GM21737 (cell line): ENCODE measurements around the gene LIN37.
"Not testable (repeated sequence)": the region's sequence is repeated elsewhere in the genome, so short reads cannot be mapped to it uniquely, and the experiment has no call there.

Source experiments
- ATAC-seq: cut with Tn5 transposase; IDR thresholded peaks from one replicate; pipeline ENCODE4 v1.9.1; 2021; ENCODE audit warnings: mild to moderate bottlenecking, moderate library complexity; ENCODE audit not compliant: unreplicated experiment

Gene LIN37

DNA sequence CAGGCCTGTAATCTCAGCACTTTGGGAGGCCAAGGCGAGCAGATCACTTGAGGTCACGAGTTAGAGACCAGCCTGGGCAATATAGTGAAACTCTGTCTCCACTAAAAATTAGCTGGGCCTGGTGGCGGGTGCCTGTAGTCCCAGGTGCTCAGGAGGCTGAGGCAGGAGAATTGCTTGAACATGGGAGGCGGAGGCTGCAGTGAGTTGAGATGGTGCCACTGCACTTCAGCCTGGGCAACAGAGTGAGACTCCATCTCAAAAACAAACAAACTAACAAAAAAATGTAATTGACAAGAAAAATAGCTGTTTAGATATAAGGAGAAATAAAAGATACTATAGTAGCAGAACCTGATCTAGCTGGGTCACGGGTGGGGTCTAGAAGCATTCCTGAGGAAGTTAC is 24.0 kb downstream of the LIN37 start:
- not testable (repeated sequence) for ATAC-seq

DNA sequence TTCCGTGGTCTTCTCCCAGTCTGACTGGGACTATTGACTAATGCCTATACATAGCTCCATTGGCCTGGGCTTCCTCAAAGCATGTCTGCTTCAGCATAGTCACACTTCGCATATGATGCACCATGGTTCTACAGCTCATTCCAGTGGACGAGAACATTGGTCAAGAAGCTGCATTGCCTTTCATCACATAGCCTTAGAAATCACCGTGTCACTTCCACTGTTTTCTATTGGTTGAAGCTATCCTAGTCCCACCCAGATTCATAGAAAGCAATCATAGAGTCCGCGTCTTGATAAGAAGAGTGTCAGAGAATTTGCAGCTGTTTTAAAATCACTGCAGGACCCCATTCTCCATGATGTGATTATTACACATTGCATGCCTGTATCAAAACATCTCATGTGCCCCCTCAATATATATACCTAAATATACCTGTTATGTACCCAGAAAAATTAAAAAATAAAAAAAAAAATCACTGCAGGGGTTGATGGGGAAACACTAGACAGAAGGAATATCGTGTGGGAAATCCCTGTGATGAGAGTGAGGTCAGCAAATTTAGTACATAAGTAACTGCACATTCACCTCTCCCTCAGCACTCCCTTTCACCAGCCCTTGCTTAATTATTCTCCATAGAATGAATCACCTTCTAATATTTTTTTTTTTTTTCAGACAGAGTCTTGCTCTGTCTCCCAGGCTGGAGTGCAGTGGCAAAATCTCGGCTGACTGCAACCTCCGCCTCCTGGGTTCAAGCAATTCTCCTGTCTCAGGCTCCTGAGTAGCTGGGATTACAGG is 24.8 kb downstream of the LIN37 start:
- no peak for ATAC-seq

DNA sequence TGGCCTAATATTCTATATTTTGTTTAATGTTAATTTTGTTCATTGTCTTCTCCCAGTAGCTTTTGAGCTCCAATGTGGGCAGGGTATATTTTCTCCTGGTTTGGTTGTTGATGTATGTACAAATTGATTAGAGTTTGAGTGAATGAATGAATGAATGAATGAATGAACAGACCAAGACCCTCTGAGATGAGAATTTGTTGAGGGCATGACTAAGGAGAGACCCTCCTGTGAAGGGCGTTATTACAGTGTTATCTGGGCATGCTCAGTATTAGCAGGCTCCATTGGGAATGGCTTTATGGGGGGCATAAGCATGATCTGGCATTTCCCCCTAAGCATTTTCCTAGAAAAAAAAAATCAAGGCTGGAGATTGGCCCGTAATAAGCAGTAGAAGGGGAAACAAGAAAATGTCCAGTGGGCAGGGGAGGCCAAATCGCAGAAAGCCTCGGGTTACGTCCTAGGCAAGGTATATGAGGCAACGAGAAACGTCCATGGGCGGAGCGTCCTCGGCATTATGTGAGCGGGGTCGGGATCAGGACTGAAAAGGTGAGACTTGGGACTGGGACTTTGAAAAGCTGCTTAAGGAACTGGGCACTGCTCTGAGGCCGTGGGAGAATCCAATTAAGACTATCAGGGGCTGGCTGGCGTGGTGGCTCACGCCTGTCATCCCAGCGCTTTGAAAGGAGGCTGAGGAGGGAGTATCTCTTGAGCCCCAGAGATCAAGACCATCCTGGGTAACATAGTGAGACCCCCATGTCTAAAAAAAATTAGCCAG is 26.1 kb downstream of the LIN37 start:
- ATAC-seq = no peak

DNA sequence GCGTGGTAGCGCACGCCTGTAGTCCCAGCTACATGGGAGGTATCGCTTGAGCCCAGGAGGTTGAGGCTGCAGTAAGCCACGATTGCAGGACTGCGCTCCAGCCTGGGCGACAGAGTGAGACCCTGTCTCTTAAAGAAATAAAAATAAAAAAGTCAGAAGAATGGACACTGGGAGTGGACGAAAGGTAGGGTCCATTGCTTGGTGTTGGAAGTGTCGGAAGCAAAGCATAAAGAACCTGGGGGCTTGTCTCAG is 26.6 kb downstream of the LIN37 start:
- ATAC-seq = no peak

DNA sequence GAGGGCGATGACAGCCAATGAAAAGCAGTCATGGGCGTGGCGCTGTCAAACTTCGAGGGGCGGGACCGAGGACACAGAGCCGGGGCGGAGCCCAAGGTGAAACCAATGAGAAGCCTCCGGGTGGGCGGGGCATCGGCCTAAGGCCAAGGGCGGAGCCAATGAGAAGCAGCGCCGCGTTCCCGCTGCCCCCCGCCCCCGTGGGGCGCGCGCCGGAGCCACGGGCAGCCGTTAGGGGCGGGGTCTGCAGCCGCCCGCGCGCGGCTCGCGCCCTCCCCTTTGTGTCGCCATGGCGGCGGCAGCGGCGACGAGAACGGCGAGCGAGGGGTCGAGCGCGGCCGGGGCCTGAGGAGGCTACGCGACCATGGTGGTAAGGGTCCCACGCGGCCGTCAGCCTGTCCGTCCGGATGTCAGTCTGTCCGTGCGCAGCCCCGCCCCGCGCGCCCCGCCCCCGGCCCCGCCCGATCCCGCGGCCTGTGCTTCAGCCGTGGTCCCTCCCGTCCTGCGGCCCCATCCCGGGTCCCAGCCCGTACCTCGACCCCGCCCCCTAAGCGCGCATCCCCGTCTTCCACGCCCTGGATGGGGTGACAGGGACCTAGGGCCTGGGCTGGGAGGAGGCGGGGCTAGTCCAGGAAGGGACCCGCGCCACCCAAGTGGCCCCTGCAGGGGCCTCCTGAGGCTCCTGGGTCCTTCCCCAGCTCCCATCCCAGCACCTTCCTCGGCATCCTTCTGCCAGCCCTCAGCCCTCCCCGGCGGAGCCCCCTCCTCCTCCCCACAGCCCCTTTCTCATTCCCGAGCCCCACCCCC is 27.1 kb downstream of the LIN37 start, which contains the start of gene ARHGAP33:
Gene ARHGAP33 (plus strand): TSS at position 267 of the 804 bp plus-strand sequence. CDS start 95 bp downstream, at position 362.
- peak; percentile 94 for ATAC-seq

DNA sequence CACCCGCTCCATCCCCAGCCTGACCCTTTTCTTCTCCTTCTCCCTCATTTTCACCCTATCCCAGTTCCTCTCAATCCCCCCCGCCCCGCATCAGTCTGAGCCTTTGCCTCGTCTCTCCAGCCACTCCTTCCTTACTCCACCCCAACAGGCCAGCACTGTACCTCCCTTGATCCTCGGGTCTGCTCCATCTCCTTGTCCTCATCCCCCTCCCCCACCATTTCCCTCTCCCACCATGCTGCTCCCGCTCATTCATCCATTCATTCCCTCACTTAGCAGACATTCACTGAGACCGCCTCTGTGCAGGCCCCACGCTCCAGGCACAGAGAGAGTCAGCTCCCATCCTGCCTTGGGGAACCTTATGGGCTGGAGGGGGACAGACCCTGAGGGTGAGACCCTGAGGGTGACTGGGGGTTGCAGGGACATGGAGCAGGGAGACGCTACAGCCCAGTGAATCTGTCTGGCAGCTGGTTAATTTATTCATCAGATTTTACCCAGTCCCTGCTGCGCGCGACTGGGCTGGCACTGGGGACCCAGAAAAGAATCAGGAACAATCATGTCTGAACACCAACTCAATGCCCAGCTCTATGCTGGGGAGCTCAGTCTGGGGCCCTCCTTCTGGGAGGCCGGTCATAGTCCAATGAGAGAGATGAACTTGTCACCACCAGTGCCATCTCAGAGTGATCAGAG is 27.9 kb downstream of the LIN37 start:
- no peak for ATAC-seq

DNA sequence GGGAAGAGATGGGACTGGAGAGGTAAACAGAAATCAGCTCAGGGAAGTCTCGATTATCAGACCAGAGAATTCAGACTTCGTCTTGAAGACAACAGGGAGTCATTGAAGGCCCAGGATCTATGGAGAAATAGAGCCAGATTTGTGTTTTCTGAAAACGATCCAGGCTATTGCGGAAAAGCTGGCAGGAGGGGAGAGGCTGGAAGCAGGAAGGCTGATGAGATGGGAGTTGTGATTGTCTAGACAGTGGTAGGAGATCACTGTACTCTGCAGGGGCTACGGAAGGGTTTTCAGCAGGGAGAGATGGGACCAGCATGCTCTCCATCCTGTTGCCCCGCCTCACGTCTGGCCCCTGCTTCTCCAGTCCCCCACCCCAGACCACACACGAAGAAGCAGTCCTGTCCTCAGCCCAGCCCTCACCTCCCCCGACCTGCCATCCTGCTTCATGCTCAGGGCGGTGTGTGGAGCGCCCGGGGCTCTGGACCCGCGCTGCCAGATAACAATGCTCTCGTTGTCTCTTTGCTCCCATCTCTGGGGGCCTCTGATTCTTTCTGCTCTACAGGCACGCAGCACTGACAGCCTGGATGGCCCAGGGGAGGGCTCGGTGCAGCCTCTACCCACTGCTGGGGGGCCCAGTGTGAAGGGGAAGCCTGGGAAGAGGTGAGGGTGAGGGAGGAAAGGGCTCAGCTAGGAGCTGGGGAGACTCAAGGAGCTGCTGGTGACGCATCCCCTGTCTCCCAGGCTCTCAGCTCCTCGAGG is 28.9 kb downstream of the LIN37 start:
- no peak for ATAC-seq

DNA sequence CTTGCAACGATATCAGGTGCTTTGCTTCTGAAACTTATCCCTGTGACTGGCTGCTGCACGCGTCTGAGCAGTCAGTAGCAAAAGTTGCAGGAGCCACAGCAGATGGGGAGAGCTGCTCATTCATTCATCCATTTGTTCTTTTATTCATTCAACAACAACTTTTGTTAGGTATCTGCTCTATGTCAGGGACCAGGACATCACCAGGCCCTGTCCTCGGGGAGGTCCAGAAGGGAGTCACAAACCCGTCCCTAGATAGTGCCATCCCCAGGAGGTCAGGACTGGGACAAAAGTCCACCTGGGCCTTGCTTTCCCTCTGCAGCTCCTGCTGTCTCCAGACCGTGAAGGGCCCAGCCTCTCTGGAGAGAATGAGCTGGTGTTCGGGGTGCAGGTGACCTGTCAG is 29.6 kb downstream of the LIN37 start:
- no peak for ATAC-seq

DNA sequence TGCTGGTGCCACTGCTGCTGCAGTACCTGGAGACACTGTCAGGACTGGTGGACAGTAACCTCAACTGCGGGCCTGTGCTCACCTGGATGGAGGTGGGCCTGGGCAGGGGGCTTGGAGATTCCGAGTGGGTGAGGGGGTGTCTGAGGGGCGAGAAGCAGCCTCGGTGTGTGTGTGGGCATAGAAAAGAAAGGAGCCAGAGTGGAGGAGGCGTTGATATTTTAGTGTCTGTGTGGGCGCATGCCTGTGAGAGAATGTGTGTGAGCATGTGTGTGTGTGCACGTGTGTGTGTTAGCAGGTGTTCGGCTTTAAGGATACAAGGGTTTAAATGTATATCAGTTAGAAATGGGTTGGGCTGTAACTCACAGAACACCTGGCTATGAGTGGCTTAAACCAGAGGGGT is 30.7 kb downstream of the LIN37 start:
- no peak for ATAC-seq

DNA sequence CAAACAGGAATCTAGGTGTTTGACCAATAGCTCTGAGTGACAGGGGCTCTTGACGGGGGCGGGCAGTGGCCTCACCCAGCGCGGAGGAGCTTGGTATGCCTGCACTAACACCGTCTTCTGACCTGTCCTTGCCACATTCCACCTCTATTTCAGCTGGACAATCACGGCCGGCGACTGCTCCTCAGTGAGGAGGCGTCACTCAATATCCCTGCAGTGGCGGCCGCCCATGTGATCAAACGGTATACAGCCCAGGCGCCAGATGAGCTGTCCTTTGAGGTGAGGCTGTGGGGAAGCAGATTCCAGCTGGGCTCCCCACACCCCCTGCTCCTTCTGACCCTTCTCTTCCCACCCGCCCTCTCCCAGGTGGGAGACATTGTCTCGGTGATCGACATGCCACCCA is 31.7 kb downstream of the LIN37 start:
- no peak for ATAC-seq

DNA sequence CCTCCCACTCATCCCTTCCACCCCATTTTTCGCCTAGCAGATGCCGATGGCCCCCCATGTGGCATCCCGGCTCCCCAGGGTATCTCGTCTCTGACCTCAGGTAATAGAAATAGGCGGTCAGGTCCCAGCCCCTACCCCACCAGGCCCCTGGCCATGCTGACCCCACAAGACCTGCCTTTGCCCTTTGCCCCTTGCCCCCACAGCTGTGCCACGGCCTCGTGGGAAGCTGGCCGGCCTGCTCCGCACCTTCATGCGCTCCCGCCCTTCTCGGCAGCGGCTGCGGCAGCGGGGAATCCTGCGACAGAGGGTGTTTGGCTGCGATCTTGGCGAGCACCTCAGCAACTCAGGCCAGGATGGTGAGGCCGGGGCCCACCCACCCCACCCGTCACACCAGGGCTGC is 32.3 kb downstream of the LIN37 start:
- no peak for ATAC-seq

DNA sequence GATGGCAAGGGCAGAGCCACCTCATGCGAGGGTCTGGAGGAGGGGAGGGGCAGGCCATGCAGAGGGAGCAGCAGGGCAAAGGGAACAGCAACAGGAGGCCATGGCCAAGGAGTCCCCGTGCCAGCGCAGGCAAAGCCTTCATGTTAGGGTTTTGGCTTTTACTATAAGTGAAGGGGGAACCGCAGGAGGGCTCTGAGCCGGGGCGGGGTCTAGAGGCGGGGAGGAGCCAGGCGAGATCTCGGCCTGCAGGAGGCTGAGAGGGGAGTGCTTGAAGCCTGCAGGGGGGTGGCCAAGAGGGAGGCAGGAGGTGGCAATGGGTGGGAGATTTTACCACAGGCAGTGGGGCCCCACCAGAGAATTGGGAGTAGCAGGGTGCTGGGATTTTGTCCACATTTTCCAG is 33.3 kb downstream of the LIN37 start:
- no peak for ATAC-seq

DNA sequence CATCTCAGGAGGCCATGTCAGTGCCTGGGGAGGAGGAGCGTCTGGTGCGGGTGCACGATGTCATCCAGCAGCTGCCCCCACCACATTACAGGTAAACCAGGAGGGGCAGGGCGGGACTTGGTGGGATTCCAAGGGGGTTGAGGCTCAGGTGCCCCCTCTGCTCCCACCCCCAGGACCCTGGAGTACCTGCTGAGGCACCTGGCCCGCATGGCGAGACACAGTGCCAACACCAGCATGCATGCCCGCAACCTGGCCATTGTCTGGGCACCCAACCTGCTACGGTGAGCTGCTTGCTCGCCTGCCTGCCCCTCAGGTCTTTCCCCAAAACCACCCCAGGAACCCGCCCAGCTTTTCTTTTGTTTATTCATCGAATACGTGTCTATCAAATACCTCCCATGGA is 34.2 kb downstream of the LIN37 start:
- ATAC-seq = no peak

DNA sequence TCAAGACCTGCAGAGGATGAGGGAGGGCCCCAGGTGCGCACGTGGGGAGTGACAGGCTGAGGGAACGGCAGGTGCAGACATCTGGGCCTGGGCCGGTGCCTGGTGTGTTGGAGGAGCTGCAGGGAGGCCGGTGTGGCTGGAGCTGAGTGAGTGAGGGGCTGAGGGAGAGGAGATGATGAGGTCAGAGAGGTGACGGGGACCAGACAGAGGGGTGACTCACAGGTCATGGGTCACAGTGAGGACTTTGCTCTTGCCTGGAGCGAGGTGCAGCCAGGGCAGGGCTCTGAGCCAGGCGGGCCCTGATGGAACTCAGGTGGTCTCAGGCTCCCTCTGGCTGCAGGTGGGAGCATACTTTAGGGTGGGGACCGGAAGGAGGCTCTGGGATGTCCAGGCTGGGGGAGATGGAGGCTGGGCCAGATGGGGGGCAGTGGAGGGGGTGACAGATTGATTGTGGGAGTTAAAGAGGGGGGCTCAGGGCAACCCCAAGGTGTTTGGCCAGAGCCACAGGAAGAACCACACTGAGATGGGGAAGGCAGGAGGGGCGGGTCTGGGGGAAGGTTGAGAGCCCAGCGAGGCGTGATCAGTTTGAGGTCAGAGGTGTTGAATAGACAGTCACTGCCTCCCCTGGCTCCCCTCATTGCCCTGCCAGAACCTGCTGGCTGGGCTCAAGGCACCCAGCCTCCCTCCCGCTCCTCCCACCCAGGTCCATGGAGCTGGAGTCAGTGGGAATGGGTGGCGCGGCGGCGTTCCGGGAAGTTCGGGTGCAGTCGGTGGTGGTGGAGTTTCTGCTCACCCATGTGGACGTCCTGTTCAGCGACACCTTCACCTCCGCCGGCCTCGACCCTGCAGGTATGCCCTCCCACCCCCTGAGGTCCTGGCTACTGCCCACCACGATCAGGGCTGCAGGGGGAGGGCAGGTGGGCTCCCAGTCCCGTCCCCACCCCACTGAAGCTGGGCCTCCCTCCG is 35.4 kb downstream of the LIN37 start:
- no peak for ATAC-seq

DNA sequence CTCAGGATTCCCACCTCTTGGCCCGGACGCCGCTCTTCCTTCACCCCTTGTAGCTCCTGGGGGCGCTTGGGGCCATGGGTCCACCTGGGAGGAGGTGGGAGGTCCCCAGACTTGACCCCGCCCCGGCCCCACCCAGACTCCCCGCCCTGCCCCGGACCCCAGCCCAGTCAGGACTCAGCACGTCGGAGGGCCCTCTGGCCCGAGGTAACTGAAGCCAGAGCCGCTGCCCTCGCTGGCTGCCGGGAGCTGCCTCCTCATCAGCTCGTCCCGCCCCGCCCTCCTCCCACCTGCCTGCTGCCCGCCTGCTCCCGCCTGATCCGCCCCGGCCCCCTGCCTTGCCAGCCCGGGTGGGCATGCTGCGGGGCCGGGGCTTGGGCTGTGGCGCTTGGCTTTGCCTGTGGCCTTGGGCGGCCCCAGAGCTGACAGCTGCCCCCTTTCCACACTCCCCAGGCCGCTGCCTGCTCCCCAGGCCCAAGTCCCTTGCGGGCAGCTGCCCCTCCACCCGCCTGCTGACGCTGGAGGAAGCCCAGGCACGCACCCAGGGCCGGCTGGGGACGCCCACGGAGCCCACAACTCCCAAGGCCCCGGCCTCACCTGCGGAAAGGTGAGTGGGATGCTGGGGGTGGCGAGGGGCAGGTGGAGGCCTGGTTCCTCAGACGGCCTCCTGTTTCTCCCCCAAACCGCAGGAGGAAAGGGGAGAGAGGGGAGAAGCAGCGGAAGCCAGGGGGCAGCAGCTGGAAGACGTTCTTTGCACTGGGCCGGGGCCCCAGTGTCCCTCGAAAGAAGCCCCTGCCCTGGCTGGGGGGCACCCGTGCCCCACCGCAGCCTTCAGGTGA is 36.3 kb downstream of the LIN37 start:
- no peak for ATAC-seq

DNA sequence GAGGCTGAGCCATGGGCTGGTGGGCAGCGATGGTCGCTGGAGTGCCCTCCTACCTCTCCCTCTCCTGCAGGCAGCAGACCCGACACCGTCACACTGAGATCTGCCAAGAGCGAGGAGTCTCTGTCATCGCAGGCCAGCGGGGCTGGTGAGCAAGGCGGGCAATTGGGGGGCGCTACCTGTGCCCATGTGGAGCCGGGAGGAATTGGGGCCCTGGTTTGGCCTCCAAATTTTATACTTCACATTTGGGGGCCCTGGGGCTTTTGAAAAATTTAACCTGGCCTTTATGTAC is 36.9 kb downstream of the LIN37 start:
- no peak for ATAC-seq

DNA sequence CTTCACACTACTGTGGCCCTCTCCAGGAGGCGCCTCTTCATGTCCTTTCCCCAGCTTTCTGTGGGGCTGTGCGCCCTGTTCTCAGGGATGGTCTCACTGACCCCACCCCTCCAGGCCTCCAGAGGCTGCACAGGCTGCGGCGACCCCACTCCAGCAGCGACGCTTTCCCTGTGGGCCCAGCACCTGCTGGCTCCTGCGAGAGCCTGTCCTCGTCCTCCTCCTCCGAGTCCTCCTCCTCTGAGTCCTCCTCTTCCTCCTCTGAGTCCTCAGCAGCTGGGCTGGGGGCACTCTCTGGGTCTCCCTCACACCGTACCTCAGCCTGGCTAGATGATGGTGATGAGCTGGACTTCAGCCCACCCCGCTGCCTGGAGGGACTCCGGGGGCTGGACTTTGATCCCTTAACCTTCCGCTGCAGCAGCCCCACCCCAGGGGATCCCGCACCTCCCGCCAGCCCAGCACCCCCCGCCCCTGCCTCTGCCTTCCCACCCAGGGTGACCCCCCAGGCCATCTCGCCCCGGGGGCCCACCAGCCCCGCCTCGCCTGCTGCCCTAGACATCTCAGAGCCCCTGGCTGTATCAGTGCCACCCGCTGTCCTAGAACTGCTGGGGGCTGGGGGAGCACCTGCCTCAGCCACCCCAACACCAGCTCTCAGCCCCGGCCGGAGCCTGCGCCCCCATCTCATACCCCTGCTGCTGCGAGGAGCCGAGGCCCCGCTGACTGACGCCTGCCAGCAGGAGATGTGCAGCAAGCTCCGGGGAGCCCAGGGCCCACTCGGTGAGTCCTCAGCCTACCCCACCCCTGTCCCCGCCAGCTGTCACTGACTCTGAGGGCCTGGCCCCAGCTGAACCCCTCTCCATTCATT is 38.2 kb downstream of the LIN37 start:
- no peak for ATAC-seq
